HepG2 (cell line): ENCODE data around the gene HEPHL1. TPM values are rescaled to one million over a fixed set of nuclear protein-coding genes. Genes with fewer than 3 reads are reported as not detected.

Experiments used
- BORCS8-MEF2B ChIP-seq: sonication (generic); formaldehyde crosslinking; IDR thresholded peaks from 2 replicates; pipeline ENCODE4 v1.8.0; 2022; ENCODE audit warnings: mild to moderate bottlenecking, missing genetic modification reagents
- CBX5 ChIP-seq: sonication (generic); formaldehyde crosslinking; IDR thresholded peaks from 2 replicates; pipeline ENCODE4 v1.4.0; 2020; ENCODE audit warnings: missing genetic modification reagents, borderline replicate concordance
- GABPA ChIP-seq, 2 experiments: IDR thresholded peaks; 2 replicates each; pipeline ENCODE4 v1.6.1; 2011 to 2016; ENCODE audit warnings: low read depth in 2 of 2, low read length in 1 of 2, missing biosample characterization in 1 of 2, missing genetic modification characterization in 1 of 2
- HMGA1 ChIP-seq: sonication (generic); formaldehyde crosslinking; conservative IDR thresholded peaks from 2 replicates; pipeline ENCODE4 v1.4.0; 2020; ENCODE audit warnings: missing genetic modification reagents
- ONECUT2 ChIP-seq: sonication (generic); formaldehyde crosslinking; IDR thresholded peaks from 2 replicates; pipeline ENCODE4 v1.4.0; 2020; ENCODE audit warnings: missing genetic modification reagents
- REPIN1 ChIP-seq: sonication (generic); formaldehyde crosslinking; IDR thresholded peaks from 2 replicates; pipeline ENCODE4 v1.8.0; 2022; ENCODE audit warnings: missing genetic modification reagents, low read depth, mild to moderate bottlenecking, borderline replicate concordance
- TP53 ChIP-seq: sonication (generic); formaldehyde crosslinking; conservative IDR thresholded peaks from 2 replicates; pipeline ENCODE4 v1.4.0; 2020; ENCODE audit warnings: missing genetic modification reagents
- ZFP62 ChIP-seq: sonication (generic); formaldehyde crosslinking; IDR thresholded peaks from 2 replicates; pipeline ENCODE4 v1.4.0; 2020; ENCODE audit warnings: missing genetic modification reagents
- ZNF230 ChIP-seq: sonication (generic); formaldehyde crosslinking; IDR thresholded peaks from 2 replicates; pipeline ENCODE4 v1.4.0; 2020; ENCODE audit warnings: mild to moderate bottlenecking, missing genetic modification reagents
- ZNF260 ChIP-seq: sonication (generic); formaldehyde crosslinking; IDR thresholded peaks from 2 replicates; pipeline ENCODE4 v1.4.0; 2020; ENCODE audit warnings: missing genetic modification reagents, low read depth, mild to moderate bottlenecking, borderline replicate concordance
- polyA plus RNA-seq, 8 experiments: library from polyadenylated mRNA; depleted of rRNA in 3 of 8; stranded (reverse) in 7 of 8; unstranded in 1 of 8; fragments of >200 nt; fragmentation: Illumina TruSeq in 4 of 8; extraction: Trizol in 4 of 8; gene quantifications; 2 replicates each; pipeline versions ENCODE4 v1.2.1 to v1.2.3, GENCODE V29; 2011 to 2016; ENCODE audit warnings: low read depth in 4 of 8, missing spikeins in 1 of 8, mixed read lengths in 1 of 8; ENCODE audit not compliant: insufficient read depth in 1 of 8
- total RNA-seq, 5 experiments: library from RNA; depleted of rRNA; stranded (reverse); fragments of >200 nt; fragmentation: Illumina TruSeq; extraction: Trizol; gene quantifications; 2 replicates each; pipeline ENCODE4 v1.2.3, GENCODE V29; 2016; ENCODE audit warnings: low read depth in 1 of 5
- TF ChIP-seq, protein P1 (sequence below): IDR thresholded peaks from 2 replicates; pipeline ENCODE4 v1.6.1; 2012; ENCODE audit warnings: low read length, improper control_type of control experiment
- TF ChIP-seq, protein P2 (sequence below), 2 experiments: fragments of 450-650 bp in 1 of 2; sonication (generic) in 1 of 2; formaldehyde crosslinking in 1 of 2; IDR thresholded peaks; 2 replicates each; pipeline versions ENCODE4 v1.6.1 to v1.8.0; 2016 to 2022; ENCODE audit warnings: antibody characterized with exemption in 1 of 2, mild to moderate bottlenecking in 1 of 2, missing genetic modification reagents in 1 of 2
- TF ChIP-seq, protein P3 (sequence below): sonication (generic); formaldehyde crosslinking; IDR thresholded peaks from 2 replicates; pipeline ENCODE4 v1.8.0; 2022; ENCODE audit warnings: mild to moderate bottlenecking, missing genetic modification reagents

HEPHL1 gene
- total and polyA plus RNA-seq, 2 of the 13 experiments (the other 11 are each of a cell fraction or from before 2014, with no cell fraction given): 0.04 to 0.05 TPM

GRCh38 chr11:94130298-94131046 lies 109.3 kb downstream of the HEPHL1 start (continued):
- TF ChIP-seq, protein P1, sequence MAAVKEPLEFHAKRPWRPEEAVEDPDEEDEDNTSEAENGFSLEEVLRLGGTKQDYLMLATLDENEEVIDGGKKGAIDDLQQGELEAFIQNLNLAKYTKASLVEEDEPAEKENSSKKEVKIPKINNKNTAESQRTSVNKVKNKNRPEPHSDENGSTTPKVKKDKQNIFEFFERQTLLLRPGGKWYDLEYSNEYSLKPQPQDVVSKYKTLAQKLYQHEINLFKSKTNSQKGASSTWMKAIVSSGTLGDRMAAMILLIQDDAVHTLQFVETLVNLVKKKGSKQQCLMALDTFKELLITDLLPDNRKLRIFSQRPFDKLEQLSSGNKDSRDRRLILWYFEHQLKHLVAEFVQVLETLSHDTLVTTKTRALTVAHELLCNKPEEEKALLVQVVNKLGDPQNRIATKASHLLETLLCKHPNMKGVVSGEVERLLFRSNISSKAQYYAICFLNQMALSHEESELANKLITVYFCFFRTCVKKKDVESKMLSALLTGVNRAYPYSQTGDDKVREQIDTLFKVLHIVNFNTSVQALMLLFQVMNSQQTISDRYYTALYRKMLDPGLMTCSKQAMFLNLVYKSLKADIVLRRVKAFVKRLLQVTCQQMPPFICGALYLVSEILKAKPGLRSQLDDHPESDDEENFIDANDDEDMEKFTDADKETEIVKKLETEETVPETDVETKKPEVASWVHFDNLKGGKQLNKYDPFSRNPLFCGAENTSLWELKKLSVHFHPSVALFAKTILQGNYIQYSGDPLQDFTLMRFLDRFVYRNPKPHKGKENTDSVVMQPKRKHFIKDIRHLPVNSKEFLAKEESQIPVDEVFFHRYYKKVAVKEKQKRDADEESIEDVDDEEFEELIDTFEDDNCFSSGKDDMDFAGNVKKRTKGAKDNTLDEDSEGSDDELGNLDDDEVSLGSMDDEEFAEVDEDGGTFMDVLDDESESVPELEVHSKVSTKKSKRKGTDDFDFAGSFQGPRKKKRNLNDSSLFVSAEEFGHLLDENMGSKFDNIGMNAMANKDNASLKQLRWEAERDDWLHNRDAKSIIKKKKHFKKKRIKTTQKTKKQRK: no peak
- TF ChIP-seq CBX5 (CRISPR knock-in tag) (no peak), ZNF230 (CRISPR knock-in tag) (no peak), ZNF260 (CRISPR knock-in tag) (no peak), REPIN1 (CRISPR knock-in tag) (no peak), ONECUT2 (CRISPR knock-in tag) (no peak), BORCS8-MEF2B (CRISPR knock-in tag) (no peak), ZFP62 (no peak), GABPA (IDR thresholded peaks at IDR 0.05; ENCODE audit: low read depth, low read length) (no peak), GABPA (CRISPR knock-in tag; IDR thresholded peaks at IDR 0.05; ENCODE audit: low read depth) (no peak), TP53 (CRISPR knock-in tag) (no peak), HMGA1 (CRISPR knock-in tag) (no peak)
- TF ChIP-seq, protein P2, sequence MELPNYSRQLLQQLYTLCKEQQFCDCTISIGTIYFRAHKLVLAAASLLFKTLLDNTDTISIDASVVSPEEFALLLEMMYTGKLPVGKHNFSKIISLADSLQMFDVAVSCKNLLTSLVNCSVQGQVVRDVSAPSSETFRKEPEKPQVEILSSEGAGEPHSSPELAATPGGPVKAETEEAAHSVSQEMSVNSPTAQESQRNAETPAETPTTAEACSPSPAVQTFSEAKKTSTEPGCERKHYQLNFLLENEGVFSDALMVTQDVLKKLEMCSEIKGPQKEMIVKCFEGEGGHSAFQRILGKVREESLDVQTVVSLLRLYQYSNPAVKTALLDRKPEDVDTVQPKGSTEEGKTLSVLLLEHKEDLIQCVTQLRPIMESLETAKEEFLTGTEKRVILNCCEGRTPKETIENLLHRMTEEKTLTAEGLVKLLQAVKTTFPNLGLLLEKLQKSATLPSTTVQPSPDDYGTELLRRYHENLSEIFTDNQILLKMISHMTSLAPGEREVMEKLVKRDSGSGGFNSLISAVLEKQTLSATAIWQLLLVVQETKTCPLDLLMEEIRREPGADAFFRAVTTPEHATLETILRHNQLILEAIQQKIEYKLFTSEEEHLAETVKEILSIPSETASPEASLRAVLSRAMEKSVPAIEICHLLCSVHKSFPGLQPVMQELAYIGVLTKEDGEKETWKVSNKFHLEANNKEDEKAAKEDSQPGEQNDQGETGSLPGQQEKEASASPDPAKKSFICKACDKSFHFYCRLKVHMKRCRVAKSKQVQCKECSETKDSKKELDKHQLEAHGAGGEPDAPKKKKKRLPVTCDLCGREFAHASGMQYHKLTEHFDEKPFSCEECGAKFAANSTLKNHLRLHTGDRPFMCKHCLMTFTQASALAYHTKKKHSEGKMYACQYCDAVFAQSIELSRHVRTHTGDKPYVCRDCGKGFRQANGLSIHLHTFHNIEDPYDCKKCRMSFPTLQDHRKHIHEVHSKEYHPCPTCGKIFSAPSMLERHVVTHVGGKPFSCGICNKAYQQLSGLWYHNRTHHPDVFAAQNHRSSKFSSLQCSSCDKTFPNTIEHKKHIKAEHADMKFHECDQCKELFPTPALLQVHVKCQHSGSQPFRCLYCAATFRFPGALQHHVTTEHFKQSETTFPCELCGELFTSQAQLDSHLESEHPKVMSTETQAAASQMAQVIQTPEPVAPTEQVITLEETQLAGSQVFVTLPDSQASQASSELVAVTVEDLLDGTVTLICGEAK (IDR thresholded peaks at IDR 0.05): no peak
- TF ChIP-seq, protein P2 (CRISPR knock-in tag; IDR thresholded peaks at IDR 0.05): no peak
- TF ChIP-seq, protein P3, sequence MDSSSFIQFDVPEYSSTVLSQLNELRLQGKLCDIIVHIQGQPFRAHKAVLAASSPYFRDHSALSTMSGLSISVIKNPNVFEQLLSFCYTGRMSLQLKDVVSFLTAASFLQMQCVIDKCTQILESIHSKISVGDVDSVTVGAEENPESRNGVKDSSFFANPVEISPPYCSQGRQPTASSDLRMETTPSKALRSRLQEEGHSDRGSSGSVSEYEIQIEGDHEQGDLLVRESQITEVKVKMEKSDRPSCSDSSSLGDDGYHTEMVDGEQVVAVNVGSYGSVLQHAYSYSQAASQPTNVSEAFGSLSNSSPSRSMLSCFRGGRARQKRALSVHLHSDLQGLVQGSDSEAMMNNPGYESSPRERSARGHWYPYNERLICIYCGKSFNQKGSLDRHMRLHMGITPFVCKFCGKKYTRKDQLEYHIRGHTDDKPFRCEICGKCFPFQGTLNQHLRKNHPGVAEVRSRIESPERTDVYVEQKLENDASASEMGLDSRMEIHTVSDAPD (CRISPR knock-in tag): no peak
